Activated CD8-positive, alpha-beta memory T cell treated with anti-CD3 and anti-CD28 coated beads, Interleukin-2, amount 50 U/mL, for 1 hour (primary cell): Measurements from ENCODE around the gene SREK1.

Experiments
- DNase-seq: peaks from one replicate; pipeline ENCODE4 v3.0.0-alpha.2; 2020; ENCODE audit errors: extremely low read depth

The SREK1 gene

GRCh38 chr5:66164044-66164790 lies 20.1 kb downstream of the SREK1 start:
- no peak for DNase-seq

- DNase-seq, result no peak
These were observed 24.1 kb downstream of the SREK1 start for GRCh38 chr5:66168226-66168625.

GRCh38 chr5:66169534-66169933 lies 25.4 kb downstream of the SREK1 start:
- no peak for DNase-seq

- DNase-seq, result no peak
These were observed 26.3 kb downstream of the SREK1 start for GRCh38 chr5:66170195-66170919.

- DNase-seq, result no peak
These were observed 27.5 kb downstream of the SREK1 start for GRCh38 chr5:66171349-66172344.

GRCh38 chr5:66174338-66174737 lies 30.2 kb downstream of the SREK1 start:
- no peak for DNase-seq

GRCh38 chr5:66178799-66179198 lies 34.7 kb downstream of the SREK1 start:
- no peak for DNase-seq

- no peak for DNase-seq
These were observed 35.4 kb downstream of the SREK1 start for GRCh38 chr5:66179297-66180051.

- no peak for DNase-seq
These were observed 36.4 kb downstream of the SREK1 start for GRCh38 chr5:66180282-66181155.

- no peak for DNase-seq
These were observed 42.0 kb downstream of the SREK1 start for GRCh38 chr5:66186108-66186507.

- DNase-seq, result no peak
These were observed 49.3 kb downstream of the SREK1 start for GRCh38 chr5:66193419-66193818.

GRCh38 chr5:66197764-66198405 lies 53.8 kb downstream of the SREK1 start:
- DNase-seq, result no peak

- DNase-seq, result no peak
These were observed 54.7 kb downstream of the SREK1 start for GRCh38 chr5:66198837-66199236.

GRCh38 chr5:66203531-66203930 lies 59.4 kb downstream of the SREK1 start:
- DNase-seq, result no peak

- DNase-seq, result no peak
These were observed 62.4 kb downstream of the SREK1 start for GRCh38 chr5:66206465-66206864.

GRCh38 chr5:66207800-66208561 lies 63.9 kb downstream of the SREK1 start:
- DNase-seq, result no peak

- no peak for DNase-seq
These were observed 65.2 kb downstream of the SREK1 start for GRCh38 chr5:66209350-66209749.

GRCh38 chr5:66209794-66210193 lies 65.7 kb downstream of the SREK1 start:
- no peak for DNase-seq

GRCh38 chr5:66213533-66213932 lies 69.4 kb downstream of the SREK1 start:
- DNase-seq, result no peak
